ENCODE results near the gene C14orf93. TPM values are rescaled to one million over a fixed set of nuclear protein-coding genes. Genes with fewer than 3 reads are reported as not detected.
"Not testable (repeated sequence)": the region's sequence is repeated elsewhere in the genome, so short reads cannot be mapped to it uniquely, and the experiment has no call there.

C14orf93 gene
- total RNA-seq, 1 experiment from 2014 or later: 8.2 TPM

DNA sequence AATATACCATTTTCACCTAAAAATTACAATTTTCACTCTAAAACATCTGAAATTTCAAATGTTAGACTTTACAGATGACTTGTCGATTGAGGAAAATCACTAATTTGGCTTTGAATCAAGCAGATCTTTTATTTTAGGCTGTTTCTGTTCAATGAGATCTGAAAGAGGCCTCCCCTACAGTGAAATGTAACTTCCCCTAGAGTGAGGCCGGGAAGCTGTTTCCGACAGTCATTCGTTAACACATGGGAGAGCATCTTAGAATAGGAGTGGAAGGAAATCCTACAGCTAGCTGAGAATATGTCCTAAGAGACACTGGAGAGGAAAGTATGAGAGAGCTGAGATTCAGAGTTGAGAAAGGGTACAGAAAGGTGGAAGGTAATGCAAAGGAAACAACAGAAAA is 5.7 kb upstream of the C14orf93 start:
- H2BK5ac ChIP-seq (ENCODE audit: insufficient read length, low read length): no peak overlapping the region
- H3K27me3 Mint-ChIP-seq (ENCODE audit: low read depth): no peaks in the 10 kb centered on the region
- H3K4me1 Mint-ChIP-seq: peaks cover 2 to 9% of the 10 kb centered on the region in 2 experiments; a peak in 3 of 4 replicates
- H3K27me3 ChIP-seq (ENCODE audit: insufficient read depth, low read length): no peaks in the 10 kb centered on the region
- no peaks in the 10 kb centered on the region for H3K4me1 ChIP-seq (ENCODE audit: insufficient read depth, low read length)
- H3T11ph ChIP-seq (ENCODE audit: low read length): no peak overlapping the region
- H3K27ac ChIP-seq (ENCODE audit: insufficient read length, low read depth, low read length): no peak overlapping the region
- H3K56ac ChIP-seq (ENCODE audit: insufficient read length, low read depth, low read length): no peak overlapping the region
- H4K8ac ChIP-seq (replicated peaks; ENCODE audit: insufficient read length, low read depth, low read length): no peak overlapping the region
- TF ChIP-seq, protein P1, sequence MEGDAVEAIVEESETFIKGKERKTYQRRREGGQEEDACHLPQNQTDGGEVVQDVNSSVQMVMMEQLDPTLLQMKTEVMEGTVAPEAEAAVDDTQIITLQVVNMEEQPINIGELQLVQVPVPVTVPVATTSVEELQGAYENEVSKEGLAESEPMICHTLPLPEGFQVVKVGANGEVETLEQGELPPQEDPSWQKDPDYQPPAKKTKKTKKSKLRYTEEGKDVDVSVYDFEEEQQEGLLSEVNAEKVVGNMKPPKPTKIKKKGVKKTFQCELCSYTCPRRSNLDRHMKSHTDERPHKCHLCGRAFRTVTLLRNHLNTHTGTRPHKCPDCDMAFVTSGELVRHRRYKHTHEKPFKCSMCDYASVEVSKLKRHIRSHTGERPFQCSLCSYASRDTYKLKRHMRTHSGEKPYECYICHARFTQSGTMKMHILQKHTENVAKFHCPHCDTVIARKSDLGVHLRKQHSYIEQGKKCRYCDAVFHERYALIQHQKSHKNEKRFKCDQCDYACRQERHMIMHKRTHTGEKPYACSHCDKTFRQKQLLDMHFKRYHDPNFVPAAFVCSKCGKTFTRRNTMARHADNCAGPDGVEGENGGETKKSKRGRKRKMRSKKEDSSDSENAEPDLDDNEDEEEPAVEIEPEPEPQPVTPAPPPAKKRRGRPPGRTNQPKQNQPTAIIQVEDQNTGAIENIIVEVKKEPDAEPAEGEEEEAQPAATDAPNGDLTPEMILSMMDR (conservative IDR thresholded peaks at IDR 0.05): no peak
- H3K23me2 ChIP-seq (ENCODE audit: insufficient read length, low read depth, low read length, poor library complexity, severe bottlenecking): no peaks in the 10 kb centered on the region
- H3K79me2 ChIP-seq (ENCODE audit: insufficient read depth, low read length): no peaks in the 10 kb centered on the region
- H2BK120ac ChIP-seq (ENCODE audit: low read depth, low read length, poor library complexity, severe bottlenecking): no peak overlapping the region
- H4K91ac ChIP-seq (ENCODE audit: insufficient read length, low read depth, low read length): no peak overlapping the region
- no peak overlapping the region for H2AFZ ChIP-seq (ENCODE audit: low read length)
- no peaks in the 10 kb centered on the region for H4K20me1 ChIP-seq (ENCODE audit: control insufficient read depth, insufficient read depth, insufficient read length)
- H4K5ac ChIP-seq (ENCODE audit: insufficient read length, low read depth, low read length): no peak overlapping the region
- no peaks in the 10 kb centered on the region for H3K9me3 Mint-ChIP-seq
- H3K4me3 Mint-ChIP-seq: no peak overlapping the region
- WGBS (ENCODE audit: extremely low coverage, insufficient read length, low lambda C conversion rate): no CpG with 5 or more reads among the region's 4 CpGs
- H3K23ac ChIP-seq (ENCODE audit: insufficient read length, low read depth, low read length): no peak overlapping the region
- no peak for DNase-seq
- H3K9me3 ChIP-seq (ENCODE audit: control insufficient read depth, low read depth, low read length): no peaks in the 10 kb centered on the region
- no peak overlapping the region for H2AK5ac ChIP-seq (ENCODE audit: insufficient read length, low read length)
- H3K14ac ChIP-seq (ENCODE audit: insufficient read depth, low read length): no peak overlapping the region
- H3K4ac ChIP-seq (ENCODE audit: low read depth, low read length): no peak overlapping the region
- H2BK20ac ChIP-seq (ENCODE audit: low read depth, low read length, poor library complexity, severe bottlenecking): no peak overlapping the region
- peak overlapping the region in 2 of 3 experiments; percentile 25 to 28; a peak in 5 of 7 replicates for H3K27ac Mint-ChIP-seq
- H2BK12ac ChIP-seq (ENCODE audit: insufficient read length, low read depth, low read length): no peak overlapping the region
- H3K9ac ChIP-seq (ENCODE audit: extremely low read depth, insufficient read length, low read length): no peak overlapping the region
- no peaks in the 10 kb centered on the region for H3K36me3 Mint-ChIP-seq (ENCODE audit: insufficient read depth in 1 of 3, low read depth in 3 of 3)
- H2BK15ac ChIP-seq (ENCODE audit: low read depth, low read length): no peak overlapping the region
- no peak overlapping the region for H3K18ac ChIP-seq (ENCODE audit: insufficient read length, low read depth, low read length)
- H3K4me2 ChIP-seq (ENCODE audit: insufficient read depth, insufficient read length, low read length): no peak overlapping the region
- H3K79me1 ChIP-seq (ENCODE audit: insufficient read depth, low read depth, low read length, poor library complexity, severe bottlenecking): no peaks in the 10 kb centered on the region

DNA sequence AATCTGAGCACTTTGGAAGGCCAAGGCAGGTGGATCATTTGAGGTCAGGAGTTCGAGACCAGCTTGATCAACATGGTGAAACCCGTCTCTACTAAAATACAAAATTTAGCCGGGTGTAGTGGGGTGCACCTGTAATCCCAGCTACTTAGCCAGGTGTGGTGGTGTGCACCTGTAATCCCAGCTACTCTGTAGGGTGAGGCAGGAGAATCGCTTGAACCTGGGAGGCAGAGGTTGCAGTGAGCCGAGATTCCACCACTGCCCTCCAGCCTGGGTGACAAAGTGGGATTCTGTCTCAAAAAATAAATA is 3.8 kb upstream of the C14orf93 start:
- H2BK120ac ChIP-seq (ENCODE audit: low read depth, low read length, poor library complexity, severe bottlenecking); H3T11ph ChIP-seq (ENCODE audit: low read length); H4K20me1 ChIP-seq (ENCODE audit: control insufficient read depth, insufficient read depth, insufficient read length); H2BK5ac ChIP-seq (ENCODE audit: insufficient read length, low read length); H3K56ac ChIP-seq (ENCODE audit: insufficient read length, low read depth, low read length); H3K4ac ChIP-seq (ENCODE audit: low read depth, low read length); H3K27ac ChIP-seq (ENCODE audit: insufficient read length, low read depth, low read length); H2AK5ac ChIP-seq (ENCODE audit: insufficient read length, low read length); H3K79me2 ChIP-seq (ENCODE audit: insufficient read depth, low read length); H3K79me1 ChIP-seq (ENCODE audit: insufficient read depth, low read depth, low read length, poor library complexity, severe bottlenecking); H2BK15ac ChIP-seq (ENCODE audit: low read depth, low read length); H3K18ac ChIP-seq (ENCODE audit: insufficient read length, low read depth, low read length); H3K36me3 Mint-ChIP-seq (ENCODE audit: insufficient read depth in 1 of 3, low read depth in 3 of 3); H3K27me3 Mint-ChIP-seq (ENCODE audit: low read depth); H3K9me3 ChIP-seq (ENCODE audit: control insufficient read depth, low read depth, low read length); H3K4me1 ChIP-seq (ENCODE audit: insufficient read depth, low read length); H4K8ac ChIP-seq (replicated peaks; ENCODE audit: insufficient read length, low read depth, low read length); H2AFZ ChIP-seq (ENCODE audit: low read length); H3K4me3 Mint-ChIP-seq; H3K23ac ChIP-seq (ENCODE audit: insufficient read length, low read depth, low read length); H3K23me2 ChIP-seq (ENCODE audit: insufficient read length, low read depth, low read length, poor library complexity, severe bottlenecking); H4K91ac ChIP-seq (ENCODE audit: insufficient read length, low read depth, low read length); H2BK12ac ChIP-seq (ENCODE audit: insufficient read length, low read depth, low read length); H3K27me3 ChIP-seq (ENCODE audit: insufficient read depth, low read length); H3K9ac ChIP-seq (ENCODE audit: extremely low read depth, insufficient read length, low read length); H4K5ac ChIP-seq (ENCODE audit: insufficient read length, low read depth, low read length); H2BK20ac ChIP-seq (ENCODE audit: low read depth, low read length, poor library complexity, severe bottlenecking); DNase-seq; H3K9me3 Mint-ChIP-seq; H3K14ac ChIP-seq (ENCODE audit: insufficient read depth, low read length); H3K27ac Mint-ChIP-seq; H3K4me2 ChIP-seq (ENCODE audit: insufficient read depth, insufficient read length, low read length): not testable (repeated sequence)
- peaks cover 8 to 17% of the 10 kb centered on the region in 2 experiments for H3K4me1 Mint-ChIP-seq
- WGBS (ENCODE audit: extremely low coverage, insufficient read length, low lambda C conversion rate): no CpG with 5 or more reads among the region's 5 CpGs

Data from H9 (cell line).